Measurements from ENCODE around the gene RNF32.
"Not testable (repeated sequence)": the region's sequence is repeated elsewhere in the genome, so short reads cannot be mapped to it uniquely, and the experiment has no call there.

The RNF32 gene

GRCh38 chr7:156642306-156643045 lies 1.9 kb downstream of the RNF32 start:
- DNase-seq: no peak

DNA sequence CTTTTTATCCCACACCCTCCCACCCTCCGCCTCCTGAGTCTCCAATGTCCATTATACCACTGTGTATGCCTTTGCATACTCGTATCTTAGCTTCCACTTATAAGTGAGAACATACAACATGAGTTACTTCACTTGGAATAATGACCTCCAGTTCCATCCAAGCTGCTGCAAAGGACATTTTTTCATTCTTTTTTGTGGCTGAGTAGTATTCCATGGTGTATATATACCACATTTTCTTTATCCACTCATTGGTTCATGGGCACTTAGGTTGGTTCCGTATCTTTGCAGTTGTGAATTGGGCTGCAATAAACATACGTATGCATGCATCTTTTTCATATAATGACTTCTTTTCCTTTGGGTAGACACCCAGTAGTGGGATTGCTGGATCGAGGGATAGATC lies 6.8 kb downstream of the RNF32 start:
- not testable (repeated sequence) for DNase-seq

DNA sequence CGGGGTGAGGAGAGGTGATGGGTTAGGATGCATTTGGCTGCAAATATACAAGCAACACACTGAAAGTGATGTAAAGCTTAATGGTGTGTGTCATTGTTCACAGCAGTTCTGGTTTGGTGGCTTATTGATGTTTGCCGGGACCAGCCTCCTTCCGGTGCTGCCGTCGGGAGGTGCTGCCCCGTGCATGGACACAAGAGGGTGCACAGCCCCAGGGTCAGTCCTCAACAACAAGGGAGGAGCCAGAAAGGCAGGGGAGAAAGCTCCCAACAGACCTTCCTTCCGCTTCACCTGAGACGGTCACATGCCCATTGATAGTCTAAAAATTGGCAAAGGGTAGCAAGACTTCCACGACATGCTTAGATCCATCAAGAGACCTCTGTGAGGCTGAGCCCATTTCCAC lies 9.5 kb downstream of the RNF32 start:
- DNase-seq: no peak

- no peak for DNase-seq
These were observed 10.9 kb downstream of the RNF32 start for GRCh38 chr7:156651474-156651873.

DNA sequence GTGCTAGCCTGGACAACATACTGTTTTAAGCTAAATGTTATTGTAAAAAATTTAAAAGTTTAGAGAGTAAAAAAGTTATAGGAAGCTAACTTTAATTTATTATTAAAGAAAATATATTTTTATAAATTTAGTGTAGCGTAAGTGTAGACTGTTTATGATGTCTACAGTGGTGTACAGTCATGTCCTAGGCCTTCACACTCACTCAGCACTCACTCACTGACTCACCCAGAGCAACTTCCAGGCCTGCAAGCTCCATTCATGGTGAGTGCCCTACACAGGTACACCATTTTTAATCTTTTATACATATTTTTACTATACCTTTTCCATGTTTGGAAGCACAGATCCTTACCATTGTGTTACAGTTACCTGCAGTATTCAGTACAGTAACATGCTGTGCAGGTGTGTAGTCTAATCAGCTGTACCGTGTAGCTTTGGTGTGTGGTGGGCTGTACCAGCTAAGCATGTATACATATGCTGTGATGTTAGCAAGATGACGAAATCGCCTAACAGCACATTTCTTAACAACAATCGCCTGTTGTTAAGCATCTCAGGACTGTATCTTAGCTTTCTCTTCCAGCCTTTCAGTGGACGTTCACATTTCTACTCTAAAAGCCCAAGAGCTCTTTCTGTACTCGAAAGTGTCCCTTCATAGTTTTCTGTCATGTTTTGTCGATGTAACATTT lies 12.5 kb downstream of the RNF32 start:
- DNase-seq: no peak

GRCh38 chr7:156654511-156655234 lies 14.1 kb downstream of the RNF32 start:
- DNase-seq: no peak

- DNase-seq: no peak
These were observed 14.7 kb downstream of the RNF32 start for GRCh38 chr7:156655251-156655650.

GRCh38 chr7:156655983-156656382 lies 15.4 kb downstream of the RNF32 start:
- no peak for DNase-seq

DNA sequence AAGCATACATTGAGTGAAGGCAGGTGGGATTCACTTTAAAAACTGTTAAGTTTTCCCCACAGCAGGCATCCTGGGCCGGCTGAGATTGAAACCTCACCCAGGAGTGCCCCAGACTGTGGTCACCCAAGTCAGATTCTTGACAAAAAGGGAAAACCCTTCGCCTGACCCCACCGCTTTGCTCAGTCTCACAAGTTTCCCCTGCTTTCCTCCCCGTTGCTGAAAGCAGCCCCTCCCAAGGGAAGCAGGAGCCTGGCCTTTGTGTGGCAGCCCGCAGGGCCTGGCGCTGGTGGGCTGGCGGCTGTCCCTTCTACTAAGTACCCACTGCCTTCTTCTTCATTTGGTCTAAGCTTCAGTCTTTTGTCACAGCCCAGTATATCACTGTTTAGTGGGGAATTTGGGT lies 16.0 kb downstream of the RNF32 start:
- DNase-seq: no peak

DNA sequence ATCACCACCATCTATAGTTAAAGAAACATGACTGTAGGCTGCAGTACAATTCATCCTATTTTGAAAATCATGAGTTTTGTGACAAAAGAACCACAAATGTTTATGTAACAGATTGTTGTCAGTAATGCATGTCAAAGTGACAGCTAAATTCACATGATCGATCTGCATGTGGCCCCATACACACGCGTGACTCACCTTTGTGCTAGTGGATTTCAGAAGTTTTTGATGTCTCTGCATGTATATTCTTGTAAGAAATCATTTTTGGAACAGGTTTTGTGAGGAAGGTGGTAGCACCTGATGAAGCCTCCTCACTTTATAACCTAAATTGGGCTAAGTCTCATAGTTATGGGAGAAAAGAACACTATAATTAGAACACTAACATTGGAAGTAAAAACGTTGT lies 17.1 kb downstream of the RNF32 start:
- no peak for DNase-seq

DNA sequence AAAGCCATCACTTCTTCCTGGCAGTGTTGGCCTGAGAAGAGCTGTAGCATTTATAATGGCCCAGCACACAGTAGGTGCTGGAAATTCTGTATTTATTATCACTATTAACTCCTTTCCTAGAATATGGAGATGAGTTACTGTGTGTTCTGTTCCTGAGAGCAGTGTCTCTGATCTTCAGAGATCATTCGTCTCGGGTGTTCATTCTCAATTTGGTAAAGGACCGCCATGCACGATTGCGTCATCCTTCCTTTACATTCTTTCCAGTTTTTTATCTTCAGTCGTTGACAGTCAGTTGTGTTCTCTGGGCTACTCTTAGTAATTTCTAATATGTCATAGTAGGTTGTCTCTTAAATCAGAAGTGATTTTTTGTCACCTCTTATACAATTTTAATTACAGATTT lies 18.6 kb downstream of the RNF32 start:
- no peak for DNase-seq

- DNase-seq: no peak
These were observed 19.4 kb downstream of the RNF32 start for GRCh38 chr7:156659961-156660360.

GRCh38 chr7:156661637-156662036 lies 21.1 kb downstream of the RNF32 start:
- DNase-seq: no peak

GRCh38 chr7:156662277-156662676 lies 21.7 kb downstream of the RNF32 start:
- no peak for DNase-seq

DNA sequence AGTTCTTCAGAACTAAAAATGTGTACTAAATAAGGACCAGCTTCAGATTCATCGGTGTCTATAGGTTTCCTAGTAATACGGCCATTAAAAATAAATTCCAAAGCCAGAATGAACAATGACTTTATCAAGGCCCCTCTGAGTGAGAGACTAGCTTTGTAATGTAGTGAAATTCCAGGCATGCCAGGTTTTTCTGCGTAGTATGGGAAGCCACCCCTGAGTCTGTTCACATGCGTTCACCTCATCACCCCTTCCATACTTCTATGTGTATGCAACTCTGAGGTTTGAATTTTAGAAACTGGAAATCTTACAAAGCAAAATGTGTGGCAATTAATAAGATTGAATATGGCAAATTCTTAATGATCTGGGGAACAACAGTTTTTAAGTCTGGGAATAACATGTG lies 24.5 kb downstream of the RNF32 start:
- no peak for DNase-seq

- no peak for DNase-seq
These were observed 26.0 kb downstream of the RNF32 start for GRCh38 chr7:156666368-156667109.

DNA sequence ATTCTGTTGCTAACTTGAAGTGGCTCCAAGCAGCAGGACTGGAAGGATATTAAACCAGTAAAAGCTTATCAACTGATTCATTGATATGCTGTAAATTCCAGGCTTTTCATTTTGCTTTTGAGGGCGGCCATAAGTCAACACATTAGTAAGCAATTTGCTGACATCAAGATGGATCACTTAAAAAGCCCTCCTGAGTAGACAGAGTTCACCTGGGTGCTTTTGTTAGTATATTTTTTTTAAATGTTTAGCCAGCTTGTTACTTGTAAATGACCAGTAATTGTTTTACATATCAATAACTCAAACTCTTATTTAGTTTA lies 26.5 kb downstream of the RNF32 start:
- DNase-seq: no peak

GRCh38 chr7:156668130-156668741 lies 27.7 kb downstream of the RNF32 start:
- DNase-seq: no peak

DNA sequence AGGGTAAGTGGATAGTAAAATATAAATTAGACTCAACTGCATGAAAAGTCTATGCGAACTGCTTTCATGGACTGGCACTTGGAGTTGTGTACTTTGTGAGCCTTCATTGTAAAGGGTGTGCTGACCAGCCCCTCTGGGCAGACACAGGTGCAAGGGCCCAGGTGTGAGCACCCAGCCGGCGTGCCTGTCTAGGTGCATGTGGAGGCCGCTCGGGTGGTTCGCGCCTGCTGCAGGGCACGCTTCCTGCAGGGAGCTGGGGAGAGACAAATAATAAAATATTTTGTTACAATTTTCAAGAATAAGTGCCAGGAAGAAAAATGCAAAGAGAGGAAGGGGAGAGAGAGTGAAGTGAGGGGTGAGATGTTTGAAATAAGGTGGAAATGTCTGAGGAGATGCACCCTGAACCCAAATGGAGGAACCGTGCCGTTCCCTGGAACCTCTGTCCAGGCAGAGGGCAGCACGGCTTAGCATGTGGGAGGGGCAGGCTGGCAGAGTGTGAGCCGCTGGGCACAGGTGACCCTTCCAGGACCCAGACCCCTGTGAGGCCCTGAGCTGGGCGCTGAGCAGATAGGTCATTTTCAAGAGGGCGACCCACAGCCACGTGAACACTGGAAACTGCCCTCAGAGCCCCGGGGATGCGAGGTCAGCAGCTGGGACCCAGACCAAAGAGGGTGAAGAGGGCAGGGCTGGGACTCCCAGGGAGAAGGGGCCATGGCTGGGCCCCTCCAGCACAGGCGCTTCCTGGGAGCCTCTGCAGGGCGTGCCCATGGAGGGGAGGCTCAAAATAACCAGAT lies 28.7 kb downstream of the RNF32 start:
- no peak for DNase-seq

GRCh38 chr7:156673454-156673853 lies 32.9 kb downstream of the RNF32 start:
- DNase-seq: no peak

DNA sequence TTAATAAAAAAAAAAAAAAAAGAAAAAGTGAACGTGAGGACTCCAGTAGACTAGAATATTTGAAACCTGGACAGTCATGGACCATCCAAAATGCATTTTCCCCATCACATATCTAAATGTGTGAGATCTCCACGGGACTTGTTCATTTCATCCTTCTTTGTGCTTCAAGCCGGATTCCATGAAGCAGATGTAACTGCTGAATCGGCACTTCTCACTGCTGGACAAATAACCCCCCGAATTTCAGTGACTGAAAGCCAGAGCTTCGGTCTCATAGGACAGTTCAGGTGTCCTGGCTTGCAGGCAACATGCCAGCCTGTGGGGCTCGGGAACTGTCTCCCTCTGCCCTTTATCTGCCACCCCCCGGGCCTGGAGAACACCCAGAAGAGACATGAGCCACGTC lies 33.3 kb downstream of the RNF32 start:
- no peak for DNase-seq

DNA sequence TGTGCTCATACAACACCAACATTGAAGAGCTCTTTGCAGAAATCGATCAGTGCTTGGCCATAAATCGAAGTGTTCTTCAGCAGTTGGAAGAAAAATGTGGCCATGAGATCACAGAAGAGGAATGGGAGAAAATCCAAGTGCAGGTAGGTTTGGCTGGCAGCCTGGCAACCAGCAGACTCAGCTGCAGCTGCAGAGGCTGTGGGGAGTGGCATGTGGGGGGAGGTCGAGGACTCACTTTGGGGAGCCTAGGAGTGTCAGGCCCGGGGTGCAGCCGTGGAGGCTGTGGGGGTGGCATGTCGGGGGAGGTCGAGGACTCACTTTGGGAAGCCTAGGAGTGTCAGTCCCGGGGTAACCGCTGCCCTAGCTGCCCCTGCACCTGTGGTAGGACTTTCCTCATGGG lies 35.1 kb downstream of the RNF32 start:
- DNase-seq: no peak
